Measurements from ENCODE around the gene CST4.

DNA sequence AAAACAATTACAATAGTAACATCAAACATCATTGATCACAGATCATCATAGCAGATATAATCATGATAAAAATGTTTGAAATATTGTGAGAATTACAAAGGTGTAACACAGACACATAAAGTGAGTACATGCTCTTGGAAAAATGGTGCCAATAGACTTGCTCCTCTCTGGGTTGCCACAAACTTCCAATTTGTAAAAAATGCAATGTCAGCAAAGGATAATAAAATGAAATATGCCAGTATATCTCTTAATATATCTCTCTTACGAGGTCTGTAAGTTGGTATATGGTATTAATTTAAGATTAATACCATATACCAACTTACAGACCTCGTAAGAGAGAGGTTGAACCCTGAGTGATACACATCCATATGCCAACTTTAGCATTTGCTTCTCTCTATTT, 37.7 kb downstream of the CST4 start:
- TF ChIP-seq, protein P1, sequence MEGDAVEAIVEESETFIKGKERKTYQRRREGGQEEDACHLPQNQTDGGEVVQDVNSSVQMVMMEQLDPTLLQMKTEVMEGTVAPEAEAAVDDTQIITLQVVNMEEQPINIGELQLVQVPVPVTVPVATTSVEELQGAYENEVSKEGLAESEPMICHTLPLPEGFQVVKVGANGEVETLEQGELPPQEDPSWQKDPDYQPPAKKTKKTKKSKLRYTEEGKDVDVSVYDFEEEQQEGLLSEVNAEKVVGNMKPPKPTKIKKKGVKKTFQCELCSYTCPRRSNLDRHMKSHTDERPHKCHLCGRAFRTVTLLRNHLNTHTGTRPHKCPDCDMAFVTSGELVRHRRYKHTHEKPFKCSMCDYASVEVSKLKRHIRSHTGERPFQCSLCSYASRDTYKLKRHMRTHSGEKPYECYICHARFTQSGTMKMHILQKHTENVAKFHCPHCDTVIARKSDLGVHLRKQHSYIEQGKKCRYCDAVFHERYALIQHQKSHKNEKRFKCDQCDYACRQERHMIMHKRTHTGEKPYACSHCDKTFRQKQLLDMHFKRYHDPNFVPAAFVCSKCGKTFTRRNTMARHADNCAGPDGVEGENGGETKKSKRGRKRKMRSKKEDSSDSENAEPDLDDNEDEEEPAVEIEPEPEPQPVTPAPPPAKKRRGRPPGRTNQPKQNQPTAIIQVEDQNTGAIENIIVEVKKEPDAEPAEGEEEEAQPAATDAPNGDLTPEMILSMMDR (conservative IDR thresholded peaks at IDR 0.05; ENCODE audit: low read depth in 2 of 2) = no peak
- TF ChIP-seq, protein P2, sequence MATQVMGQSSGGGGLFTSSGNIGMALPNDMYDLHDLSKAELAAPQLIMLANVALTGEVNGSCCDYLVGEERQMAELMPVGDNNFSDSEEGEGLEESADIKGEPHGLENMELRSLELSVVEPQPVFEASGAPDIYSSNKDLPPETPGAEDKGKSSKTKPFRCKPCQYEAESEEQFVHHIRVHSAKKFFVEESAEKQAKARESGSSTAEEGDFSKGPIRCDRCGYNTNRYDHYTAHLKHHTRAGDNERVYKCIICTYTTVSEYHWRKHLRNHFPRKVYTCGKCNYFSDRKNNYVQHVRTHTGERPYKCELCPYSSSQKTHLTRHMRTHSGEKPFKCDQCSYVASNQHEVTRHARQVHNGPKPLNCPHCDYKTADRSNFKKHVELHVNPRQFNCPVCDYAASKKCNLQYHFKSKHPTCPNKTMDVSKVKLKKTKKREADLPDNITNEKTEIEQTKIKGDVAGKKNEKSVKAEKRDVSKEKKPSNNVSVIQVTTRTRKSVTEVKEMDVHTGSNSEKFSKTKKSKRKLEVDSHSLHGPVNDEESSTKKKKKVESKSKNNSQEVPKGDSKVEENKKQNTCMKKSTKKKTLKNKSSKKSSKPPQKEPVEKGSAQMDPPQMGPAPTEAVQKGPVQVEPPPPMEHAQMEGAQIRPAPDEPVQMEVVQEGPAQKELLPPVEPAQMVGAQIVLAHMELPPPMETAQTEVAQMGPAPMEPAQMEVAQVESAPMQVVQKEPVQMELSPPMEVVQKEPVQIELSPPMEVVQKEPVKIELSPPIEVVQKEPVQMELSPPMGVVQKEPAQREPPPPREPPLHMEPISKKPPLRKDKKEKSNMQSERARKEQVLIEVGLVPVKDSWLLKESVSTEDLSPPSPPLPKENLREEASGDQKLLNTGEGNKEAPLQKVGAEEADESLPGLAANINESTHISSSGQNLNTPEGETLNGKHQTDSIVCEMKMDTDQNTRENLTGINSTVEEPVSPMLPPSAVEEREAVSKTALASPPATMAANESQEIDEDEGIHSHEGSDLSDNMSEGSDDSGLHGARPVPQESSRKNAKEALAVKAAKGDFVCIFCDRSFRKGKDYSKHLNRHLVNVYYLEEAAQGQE (IDR thresholded peaks at IDR 0.05; ENCODE audit: unreplicated experiment) = no peak
- TF ChIP-seq POLR2AphosphoS5 (IDR thresholded peaks at IDR 0.05; ENCODE audit: low read depth) = no peak
- TF ChIP-seq EZH2phosphoT487 (IDR thresholded peaks at IDR 0.05; ENCODE audit: unreplicated experiment) = no peak
- TF ChIP-seq, protein P3, sequence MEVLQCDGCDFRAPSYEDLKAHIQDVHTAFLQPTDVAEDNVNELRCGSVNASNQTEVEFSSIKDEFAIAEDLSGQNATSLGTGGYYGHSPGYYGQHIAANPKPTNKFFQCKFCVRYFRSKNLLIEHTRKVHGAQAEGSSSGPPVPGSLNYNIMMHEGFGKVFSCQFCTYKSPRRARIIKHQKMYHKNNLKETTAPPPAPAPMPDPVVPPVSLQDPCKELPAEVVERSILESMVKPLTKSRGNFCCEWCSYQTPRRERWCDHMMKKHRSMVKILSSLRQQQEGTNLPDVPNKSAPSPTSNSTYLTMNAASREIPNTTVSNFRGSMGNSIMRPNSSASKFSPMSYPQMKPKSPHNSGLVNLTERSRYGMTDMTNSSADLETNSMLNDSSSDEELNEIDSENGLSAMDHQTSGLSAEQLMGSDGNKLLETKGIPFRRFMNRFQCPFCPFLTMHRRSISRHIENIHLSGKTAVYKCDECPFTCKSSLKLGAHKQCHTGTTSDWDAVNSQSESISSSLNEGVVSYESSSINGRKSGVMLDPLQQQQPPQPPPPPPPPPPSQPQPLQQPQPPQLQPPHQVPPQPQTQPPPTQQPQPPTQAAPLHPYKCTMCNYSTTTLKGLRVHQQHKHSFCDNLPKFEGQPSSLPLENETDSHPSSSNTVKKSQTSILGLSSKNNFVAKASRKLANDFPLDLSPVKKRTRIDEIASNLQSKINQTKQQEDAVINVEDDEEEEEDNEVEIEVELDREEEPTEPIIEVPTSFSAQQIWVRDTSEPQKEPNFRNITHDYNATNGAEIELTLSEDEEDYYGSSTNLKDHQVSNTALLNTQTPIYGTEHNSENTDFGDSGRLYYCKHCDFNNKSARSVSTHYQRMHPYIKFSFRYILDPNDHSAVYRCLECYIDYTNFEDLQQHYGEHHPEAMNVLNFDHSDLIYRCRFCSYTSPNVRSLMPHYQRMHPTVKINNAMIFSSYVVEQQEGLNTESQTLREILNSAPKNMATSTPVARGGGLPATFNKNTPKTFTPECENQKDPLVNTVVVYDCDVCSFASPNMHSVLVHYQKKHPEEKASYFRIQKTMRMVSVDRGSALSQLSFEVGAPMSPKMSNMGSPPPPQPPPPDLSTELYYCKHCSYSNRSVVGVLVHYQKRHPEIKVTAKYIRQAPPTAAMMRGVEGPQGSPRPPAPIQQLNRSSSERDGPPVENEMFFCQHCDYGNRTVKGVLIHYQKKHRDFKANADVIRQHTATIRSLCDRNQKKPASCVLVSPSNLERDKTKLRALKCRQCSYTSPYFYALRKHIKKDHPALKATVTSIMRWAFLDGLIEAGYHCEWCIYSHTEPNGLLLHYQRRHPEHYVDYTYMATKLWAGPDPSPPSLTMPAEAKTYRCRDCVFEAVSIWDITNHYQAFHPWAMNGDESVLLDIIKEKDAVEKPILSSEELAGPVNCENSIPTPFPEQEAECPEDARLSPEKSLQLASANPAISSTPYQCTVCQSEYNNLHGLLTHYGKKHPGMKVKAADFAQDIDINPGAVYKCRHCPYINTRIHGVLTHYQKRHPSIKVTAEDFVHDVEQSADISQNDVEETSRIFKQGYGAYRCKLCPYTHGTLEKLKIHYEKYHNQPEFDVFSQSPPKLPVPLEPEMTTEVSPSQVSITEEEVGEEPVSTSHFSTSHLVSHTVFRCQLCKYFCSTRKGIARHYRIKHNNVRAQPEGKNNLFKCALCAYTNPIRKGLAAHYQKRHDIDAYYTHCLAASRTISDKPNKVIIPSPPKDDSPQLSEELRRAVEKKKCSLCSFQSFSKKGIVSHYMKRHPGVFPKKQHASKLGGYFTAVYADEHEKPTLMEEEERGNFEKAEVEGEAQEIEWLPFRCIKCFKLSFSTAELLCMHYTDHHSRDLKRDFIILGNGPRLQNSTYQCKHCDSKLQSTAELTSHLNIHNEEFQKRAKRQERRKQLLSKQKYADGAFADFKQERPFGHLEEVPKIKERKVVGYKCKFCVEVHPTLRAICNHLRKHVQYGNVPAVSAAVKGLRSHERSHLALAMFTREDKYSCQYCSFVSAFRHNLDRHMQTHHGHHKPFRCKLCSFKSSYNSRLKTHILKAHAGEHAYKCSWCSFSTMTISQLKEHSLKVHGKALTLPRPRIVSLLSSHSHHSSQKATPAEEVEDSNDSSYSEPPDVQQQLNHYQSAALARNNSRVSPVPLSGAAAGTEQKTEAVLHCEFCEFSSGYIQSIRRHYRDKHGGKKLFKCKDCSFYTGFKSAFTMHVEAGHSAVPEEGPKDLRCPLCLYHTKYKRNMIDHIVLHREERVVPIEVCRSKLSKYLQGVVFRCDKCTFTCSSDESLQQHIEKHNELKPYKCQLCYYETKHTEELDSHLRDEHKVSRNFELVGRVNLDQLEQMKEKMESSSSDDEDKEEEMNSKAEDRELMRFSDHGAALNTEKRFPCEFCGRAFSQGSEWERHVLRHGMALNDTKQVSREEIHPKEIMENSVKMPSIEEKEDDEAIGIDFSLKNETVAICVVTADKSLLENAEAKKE (CRISPR knock-in tag; IDR thresholded peaks at IDR 0.05) = no peak

All from GM23338 (cell line).